BJ (cell line): ENCODE measurements around the gene ATF7. TPM values are rescaled to one million over a fixed set of nuclear protein-coding genes. Genes with fewer than 3 reads are reported as not detected.
"Not testable (repeated sequence)": the region's sequence is repeated elsewhere in the genome, so short reads cannot be mapped to it uniquely, and the experiment has no call there.

ENCODE experiments used
- CTCF ChIA-PET: fragments of 350-600 bp; formaldehyde crosslinking; extraction: SDS; loops from one replicate; lab custom pipeline; 2021; ENCODE audit warnings: antibody characterized with exemption, inconsistent platforms; lab: Yijun Ruan, JAX
- POLR2A ChIA-PET: fragments of 300-600 bp; sonication (Branson Sonifier 250); formaldehyde crosslinking; extraction: SDS; loops from one replicate; lab custom pipeline; 2021; ENCODE audit warnings: antibody characterized with exemption; lab: Charles Lee
- DNase-seq: peaks from one replicate; pipeline ENCODE4 v3.0.0-alpha.2; 2011; ENCODE audit warnings: low read depth
- H3K27me3 ChIP-seq: 2 replicates; pipeline ENCODE4 v1.6.0; 2011; ENCODE audit warnings: low read length; ENCODE audit not compliant: control insufficient read depth, insufficient read depth
- H3K36me3 ChIP-seq: 2 replicates; pipeline ENCODE4 v1.5.1; 2011; ENCODE audit warnings: low read length; ENCODE audit not compliant: control insufficient read depth, insufficient read depth
- H3K4me3 ChIP-seq: 2 replicates; pipeline ENCODE4 v1.5.1; 2011; ENCODE audit warnings: low read depth, mild to moderate bottlenecking, control low read depth, low read length
- polyA plus RNA-seq: library from polyadenylated mRNA; depleted of rRNA; stranded (reverse); fragments of >200 nt; gene quantifications from 2 replicates; pipeline ENCODE4 v1.2.3, GENCODE V29; 2011
- TF ChIP-seq, protein P1 (sequence below): IDR thresholded peaks from 2 replicates; pipeline ENCODE4 v1.5.1; 2011; ENCODE audit warnings: low read depth, mild to moderate bottlenecking, control low read depth, inconsistent platforms, low read length, moderate library complexity; ENCODE audit not compliant: insufficient read depth

ATF7 gene
- polyA plus RNA-seq, 1 experiment = 21.8 TPM

DNA sequence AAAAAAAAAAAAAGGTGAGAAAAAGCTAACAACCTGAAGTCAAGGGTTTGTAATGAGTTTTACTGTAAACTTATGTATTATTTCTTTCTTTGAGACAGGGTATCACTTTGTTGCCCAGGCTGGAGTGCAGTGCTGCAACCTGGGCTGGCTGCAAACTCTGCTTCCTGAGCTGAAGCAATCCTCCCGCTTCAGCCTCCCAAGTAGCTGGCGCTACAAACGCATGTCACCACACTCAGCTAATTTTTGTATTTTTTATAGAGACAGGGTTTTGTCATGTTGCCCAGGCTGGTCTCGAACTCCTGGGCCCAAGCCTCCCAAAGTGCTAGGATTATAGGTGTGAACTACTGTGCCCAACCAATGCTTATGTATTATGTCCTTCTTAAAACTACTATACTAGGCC, 9.2 kb downstream of the ATF7 start:
- ChIA-PET CTCF (interaction anchor here (1.3 to 1.5 kb wide), 2 partner anchors 9 to 59 kb away, joined by 4 to 6 read pairs; partner anchors contain the start of genes ATF7 and ATP5MC2), POLR2A (no interaction called here)
- H3K36me3 ChIP-seq = no peaks in the 10 kb centered on the region; the same call in 1 of the 2 replicates
- TF ChIP-seq, protein P1, sequence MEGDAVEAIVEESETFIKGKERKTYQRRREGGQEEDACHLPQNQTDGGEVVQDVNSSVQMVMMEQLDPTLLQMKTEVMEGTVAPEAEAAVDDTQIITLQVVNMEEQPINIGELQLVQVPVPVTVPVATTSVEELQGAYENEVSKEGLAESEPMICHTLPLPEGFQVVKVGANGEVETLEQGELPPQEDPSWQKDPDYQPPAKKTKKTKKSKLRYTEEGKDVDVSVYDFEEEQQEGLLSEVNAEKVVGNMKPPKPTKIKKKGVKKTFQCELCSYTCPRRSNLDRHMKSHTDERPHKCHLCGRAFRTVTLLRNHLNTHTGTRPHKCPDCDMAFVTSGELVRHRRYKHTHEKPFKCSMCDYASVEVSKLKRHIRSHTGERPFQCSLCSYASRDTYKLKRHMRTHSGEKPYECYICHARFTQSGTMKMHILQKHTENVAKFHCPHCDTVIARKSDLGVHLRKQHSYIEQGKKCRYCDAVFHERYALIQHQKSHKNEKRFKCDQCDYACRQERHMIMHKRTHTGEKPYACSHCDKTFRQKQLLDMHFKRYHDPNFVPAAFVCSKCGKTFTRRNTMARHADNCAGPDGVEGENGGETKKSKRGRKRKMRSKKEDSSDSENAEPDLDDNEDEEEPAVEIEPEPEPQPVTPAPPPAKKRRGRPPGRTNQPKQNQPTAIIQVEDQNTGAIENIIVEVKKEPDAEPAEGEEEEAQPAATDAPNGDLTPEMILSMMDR = no peak
- no peak overlapping the region for H3K4me3 ChIP-seq
- no peaks in the 10 kb centered on the region for H3K27me3 ChIP-seq
- no peak for DNase-seq

- POLR2A ChIA-PET = interaction anchor here (0.5 to 0.6 kb wide), 3 partner anchors 9 to 52 kb away, joined by 3 to 8 read pairs (median 3); no protein-coding TSS in a partner anchor
- no peak overlapping the region for H3K4me3 ChIP-seq
- TF ChIP-seq, protein P1 = no peak
- CTCF ChIA-PET = interaction anchor here (0.8 to 1.0 kb wide), 3 partner anchors 10 to 74 kb away, joined by 3 to 5 read pairs (median 3); no protein-coding TSS in a partner anchor
- no peaks in the 10 kb centered on the region; the same call in 1 of the 2 replicates for H3K36me3 ChIP-seq
- no peaks in the 10 kb centered on the region for H3K27me3 ChIP-seq
- no peak for DNase-seq
Measured at GRCh38 chr12:53613821-53614220, 12.4 kb downstream of the ATF7 start.

GRCh38 chr12:53612978-53613377, 13.2 kb downstream of the ATF7 start:
- no peak for DNase-seq
- ChIA-PET CTCF (interaction anchor here (1.5 to 2.9 kb wide), 2 partner anchors 27 to 64 kb away, joined by 3 to 10 read pairs; partner anchors contain the start of gene ATP5MC2), POLR2A (no interaction called here)
- no peaks in the 10 kb centered on the region for H3K27me3 ChIP-seq
- no peak overlapping the region for H3K4me3 ChIP-seq
- TF ChIP-seq, protein P1 = no peak
- no peaks in the 10 kb centered on the region; the same call in 1 of the 2 replicates for H3K36me3 ChIP-seq

DNA sequence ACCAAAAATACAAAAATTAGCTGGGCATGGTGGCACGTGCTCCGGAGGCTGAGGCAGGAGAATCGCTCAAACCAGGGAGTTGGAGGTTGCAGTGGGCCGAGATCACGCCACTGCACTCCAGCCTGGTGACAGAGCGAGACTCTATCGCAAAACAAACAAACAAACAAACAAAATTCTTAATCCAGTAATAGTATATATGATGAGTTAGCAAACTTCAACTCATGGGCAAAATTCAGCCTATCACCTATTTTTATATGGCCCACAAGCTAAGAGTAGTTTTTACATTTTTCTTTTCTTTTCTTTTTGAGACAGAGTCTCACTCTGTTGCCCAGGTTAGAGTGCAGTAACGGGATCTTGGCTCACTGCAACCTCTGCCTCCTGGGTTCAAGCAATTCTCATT, 14.9 kb downstream of the ATF7 start:
- H3K27me3 ChIP-seq = no peaks in the 10 kb centered on the region
- no peak overlapping the region for H3K4me3 ChIP-seq
- no peak for DNase-seq
- POLR2A ChIA-PET = no interaction called here
- H3K36me3 ChIP-seq = no peaks in the 10 kb centered on the region; the same call in 1 of the 2 replicates
- CTCF ChIA-PET = interaction anchor here (1.3 to 2.9 kb wide), 3 partner anchors 11 to 65 kb away, joined by 5 to 10 read pairs (median 6); partner anchors contain the start of gene ATP5MC2
- TF ChIP-seq, protein P1 = no peak

- CTCF ChIA-PET, H3K27me3 ChIP-seq, DNase-seq, POLR2A ChIA-PET, H3K36me3 ChIP-seq, H3K4me3 ChIP-seq: not testable (repeated sequence)
Measured at GRCh38 chr12:53606688-53607087, 19.5 kb downstream of the ATF7 start.

- DNase-seq = no peak
- POLR2A ChIA-PET = no interaction called here
- CTCF ChIA-PET = no interaction called here
Measured at GRCh38 chr12:53604581-53604980, 21.6 kb downstream of the ATF7 start.

More at GRCh38 chr12:53604581-53604980, 21.6 kb downstream of the ATF7 start:
- TF ChIP-seq, protein P1 = no peak
- H3K4me3 ChIP-seq = no peak overlapping the region
- H3K27me3 ChIP-seq = no peaks in the 10 kb centered on the region
- no peaks in the 10 kb centered on the region for H3K36me3 ChIP-seq
